Left lobe of liver (tissue), 2 donors: ENCODE data around the gene FBXO46. TPM values are rescaled to one million over a fixed set of nuclear protein-coding genes. Genes with fewer than 3 reads are reported as not detected.
"Not testable (repeated sequence)": the region's sequence is repeated elsewhere in the genome, so short reads cannot be mapped to it uniquely, and the experiment has no call there.

ENCODE experiments used
- ATAC-seq: fragments of 200-7000 bp; cut with Tn5 transposase; one replicate; pipeline ENCODE4 v1.9.1; 2020; ENCODE audit warnings: mild to moderate bottlenecking, moderate library complexity
- DNase-seq: peaks from one replicate; pipeline ENCODE4 v3.0.0-alpha.2; 2020; ENCODE audit warnings: low spot score
- total RNA-seq: library from RNA; stranded (reverse); gene quantifications from one replicate; pipeline ENCODE4 v1.2.1, GENCODE V29; 2021
- donor health status: DM: no; HTN: no; CAD: no; lungs with moderate emphysema.
- donor health status: DM: no; HTN: yes; CAD: no.

Gene FBXO46
- total RNA-seq, 1 donor from 2014 or later: 8.2 TPM

DNA sequence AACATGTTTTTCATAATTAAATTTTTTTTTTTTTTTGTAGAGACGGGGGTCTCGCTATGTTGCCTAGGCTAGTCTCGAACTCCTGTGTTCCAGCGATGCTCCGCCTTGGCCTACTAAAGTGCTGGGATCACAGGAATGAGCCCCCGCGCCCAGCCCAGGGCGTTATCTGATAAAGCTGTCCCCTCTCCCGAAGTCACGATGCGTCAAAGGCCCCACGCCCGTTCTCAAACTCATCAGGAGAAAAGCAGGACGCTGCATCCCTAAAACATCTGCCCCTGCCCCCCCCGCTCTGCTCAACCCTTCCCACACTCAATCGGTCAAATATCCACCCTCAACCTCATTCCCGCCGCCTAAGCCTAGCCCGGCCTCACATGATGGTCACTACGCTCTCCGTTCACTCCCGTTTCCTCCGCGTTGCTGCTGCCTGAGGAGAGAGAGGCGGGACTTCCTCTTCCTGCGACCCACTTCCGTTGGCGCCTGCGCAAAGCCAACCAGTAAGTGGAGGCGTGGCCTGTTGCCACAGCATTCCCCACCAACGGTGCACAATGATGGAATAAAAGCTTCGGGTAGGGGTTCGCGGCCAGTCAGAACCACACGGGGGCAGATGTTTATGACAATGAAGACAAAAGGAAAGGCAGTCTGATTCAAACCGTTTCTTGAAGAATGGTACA lies 39.0 kb downstream of the FBXO46 start, which contains the start of gene SNRPD2:
Gene SNRPD2, minus strand, starts transcription at position 438 of the 671 bp plus-strand sequence. Its CDS starts 65 bp downstream, at position 373.
- DNase-seq: peak; percentile 94
- ATAC-seq: peak; percentile 77

GRCh38 chr19:45687599-45687998 lies 43.1 kb downstream of the FBXO46 start:
- no peak for DNase-seq

GRCh38 chr19:45685045-45685444 lies 45.7 kb downstream of the FBXO46 start:
- DNase-seq, ATAC-seq: not testable (repeated sequence)

More at GRCh38 chr19:45687599-45687998, 43.1 kb downstream of the FBXO46 start:
- ATAC-seq: no peak

GRCh38 chr19:45682908-45683307 lies 47.8 kb downstream of the FBXO46 start:
- DNase-seq (no peak), ATAC-seq (no peak)

DNA sequence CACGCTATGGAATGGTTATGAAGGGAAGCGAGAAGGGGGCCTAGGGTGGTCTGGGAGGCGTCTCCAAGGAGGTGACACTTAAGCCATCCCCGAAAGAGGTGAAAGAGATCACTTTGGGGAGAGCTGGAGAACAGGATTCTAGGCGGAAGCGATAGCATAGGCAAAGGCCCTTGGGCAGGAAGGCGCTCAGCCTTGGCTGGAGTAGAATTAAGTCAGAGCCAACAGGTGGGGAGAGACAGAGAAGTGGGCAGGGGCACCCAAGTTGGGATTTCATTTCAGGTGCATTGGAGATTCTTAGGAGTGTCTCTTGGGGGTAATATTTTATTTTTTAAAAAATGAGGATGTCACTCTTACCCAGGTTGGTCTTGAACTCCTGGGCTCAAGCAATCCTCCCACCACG lies 48.6 kb downstream of the FBXO46 start:
- DNase-seq (no peak), ATAC-seq (no peak)

DNA sequence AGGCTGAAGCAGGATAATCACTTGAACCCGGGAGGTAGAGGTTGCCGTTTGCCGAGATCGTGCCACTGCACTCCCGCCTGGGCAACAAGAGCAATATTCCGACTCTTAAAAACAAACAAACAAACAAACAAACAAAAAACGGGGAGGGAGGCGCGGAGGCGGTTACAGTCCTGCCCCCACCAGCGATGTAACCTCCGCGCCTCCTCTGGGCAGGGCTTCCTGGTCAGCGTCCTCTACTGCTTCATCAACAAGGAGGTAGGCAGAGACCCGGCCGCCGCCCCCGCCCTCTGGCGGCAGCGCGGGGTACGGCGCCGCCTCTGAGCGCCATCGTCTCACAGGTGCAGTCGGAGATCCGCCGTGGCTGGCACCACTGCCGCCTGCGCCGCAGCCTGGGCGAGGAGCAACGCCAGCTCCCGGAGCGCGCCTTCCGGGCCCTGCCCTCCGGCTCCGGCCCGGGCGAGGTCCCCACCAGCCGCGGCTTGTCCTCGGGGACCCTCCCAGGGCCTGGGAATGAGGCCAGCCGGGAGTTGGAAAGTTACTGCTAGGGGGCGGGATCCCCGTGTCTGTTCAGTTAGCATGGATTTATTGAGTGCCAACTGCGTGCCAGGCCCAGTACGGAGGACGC lies 49.2 kb downstream of the FBXO46 start:
- peak; percentile 91 for DNase-seq
- peak; percentile 98 for ATAC-seq

DNA sequence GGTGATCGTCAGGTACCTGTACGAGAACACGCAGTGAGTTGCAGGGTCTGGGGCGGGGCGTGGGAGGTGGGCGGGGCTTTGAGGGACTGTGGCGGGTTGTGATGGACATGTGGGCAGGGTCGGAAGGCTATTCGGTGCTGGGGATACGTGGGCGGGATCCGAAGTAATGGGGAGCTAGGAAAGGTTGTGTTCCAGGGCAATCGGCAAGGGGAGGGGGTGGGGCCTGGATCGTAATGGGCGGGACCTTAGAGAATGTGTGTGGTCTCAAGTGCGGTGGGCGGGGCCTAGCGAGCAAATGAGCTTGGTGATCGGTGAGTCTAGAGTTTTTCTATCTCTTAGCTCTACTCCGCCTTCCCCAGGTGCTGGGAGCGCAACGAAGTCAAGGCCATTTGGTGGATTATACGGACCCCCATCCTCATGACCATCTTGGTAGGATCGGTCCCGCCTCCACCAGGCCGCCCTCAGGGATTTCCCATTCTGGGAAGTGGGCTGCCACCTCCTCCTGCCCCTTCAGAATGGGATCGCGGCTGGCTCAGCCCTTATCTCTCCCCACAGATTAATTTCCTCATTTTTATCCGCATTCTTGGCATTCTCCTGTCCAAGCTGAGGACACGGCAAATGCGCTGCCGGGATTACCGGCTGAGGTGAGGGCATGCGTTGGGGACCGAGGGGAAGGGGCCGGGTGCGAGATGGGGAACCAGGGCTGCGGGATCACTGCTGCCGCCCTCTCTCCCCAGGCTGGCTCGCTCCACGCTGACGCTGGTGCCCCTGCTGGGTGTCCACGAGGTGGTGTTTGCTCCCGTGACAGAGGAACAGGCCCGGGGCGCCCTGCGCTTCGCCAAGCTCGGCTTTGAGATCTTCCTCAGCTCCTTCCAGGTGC lies 53.1 kb downstream of the FBXO46 start:
- DNase-seq (peak; percentile 54), ATAC-seq (peak; percentile 3)

DNA sequence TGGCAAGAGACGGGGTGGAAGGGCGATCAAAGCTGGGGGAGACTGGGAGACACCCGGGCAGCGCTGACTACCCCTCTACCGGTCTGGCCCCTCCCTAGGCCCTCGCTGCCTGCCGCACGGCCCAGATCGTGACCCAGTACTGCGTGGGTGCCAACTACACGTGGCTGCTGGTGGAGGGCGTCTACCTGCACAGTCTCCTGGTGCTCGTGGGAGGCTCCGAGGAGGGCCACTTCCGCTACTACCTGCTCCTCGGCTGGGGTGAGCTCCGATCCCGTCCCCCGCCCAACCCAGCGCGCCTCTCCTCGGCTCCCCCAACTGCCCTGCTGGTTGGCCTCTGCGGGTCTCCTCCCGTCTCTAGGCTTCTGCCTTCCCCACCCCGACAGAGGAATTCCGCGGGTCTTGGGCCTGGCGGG lies 53.8 kb downstream of the FBXO46 start:
- DNase-seq: no peak

GRCh38 chr19:45674946-45675345 lies 55.8 kb downstream of the FBXO46 start:
- DNase-seq (no peak), ATAC-seq (no peak)

More for the DNA sequence above, 53.8 kb downstream of the FBXO46 start:
- ATAC-seq: no peak

- DNase-seq (peak; percentile 58), ATAC-seq (peak; percentile 68)
Measured at GRCh38 chr19:45670670-45671453, 59.8 kb downstream of the FBXO46 start.

GRCh38 chr19:45668342-45668871 lies 62.3 kb downstream of the FBXO46 start:
- no peak for ATAC-seq
- no peak for DNase-seq

DNA sequence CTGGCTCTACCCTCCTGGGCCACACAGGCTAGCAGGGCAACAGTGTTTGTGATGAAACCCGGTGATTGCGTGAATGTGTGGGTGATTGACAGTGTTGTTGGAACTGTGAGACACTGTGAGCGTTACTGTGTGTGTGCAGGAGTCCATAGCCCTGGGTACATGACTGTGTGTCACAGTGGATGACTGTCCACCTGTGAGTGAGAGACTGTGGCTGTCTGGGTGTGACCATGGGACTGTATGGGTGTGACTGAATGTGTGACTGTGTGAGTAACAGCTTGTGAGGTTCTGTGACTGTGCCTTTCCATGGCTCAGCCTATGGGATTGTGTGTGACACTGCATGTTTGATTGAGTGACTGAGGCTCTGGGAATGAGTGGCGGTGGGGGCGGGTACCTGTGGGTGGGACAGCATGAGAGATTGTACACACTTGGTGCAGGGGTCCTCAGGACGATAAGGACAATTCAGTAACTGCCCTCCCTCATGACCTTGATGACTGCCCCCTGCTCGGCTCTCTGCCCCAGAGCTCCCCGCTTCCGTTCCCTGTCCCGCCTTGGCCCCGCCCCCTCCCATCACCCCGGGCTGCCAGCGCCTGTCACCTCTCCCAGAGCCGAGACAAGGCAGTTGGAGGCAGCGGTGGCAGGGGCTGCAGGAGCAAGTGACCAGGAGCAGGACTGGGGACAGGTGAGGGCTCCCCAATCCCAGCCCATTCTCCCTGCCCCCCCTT lies 62.9 kb downstream of the FBXO46 start, which contains the start of gene GIPR:
Gene GIPR, plus strand, starts transcription at position 602 of the 722 bp plus-strand sequence. CDS start 1,300 bp downstream, outside the sequence.
- no peak for DNase-seq

GRCh38 chr19:45664575-45664974 lies 66.1 kb downstream of the FBXO46 start:
- DNase-seq (no peak), ATAC-seq (no peak)

More for the DNA sequence above, 62.9 kb downstream of the FBXO46 start, which contains the start of gene GIPR:
- ATAC-seq: peak; percentile 13

- DNase-seq (no peak), ATAC-seq (no peak)
Measured at GRCh38 chr19:45663800-45664199, 66.9 kb downstream of the FBXO46 start.

DNA sequence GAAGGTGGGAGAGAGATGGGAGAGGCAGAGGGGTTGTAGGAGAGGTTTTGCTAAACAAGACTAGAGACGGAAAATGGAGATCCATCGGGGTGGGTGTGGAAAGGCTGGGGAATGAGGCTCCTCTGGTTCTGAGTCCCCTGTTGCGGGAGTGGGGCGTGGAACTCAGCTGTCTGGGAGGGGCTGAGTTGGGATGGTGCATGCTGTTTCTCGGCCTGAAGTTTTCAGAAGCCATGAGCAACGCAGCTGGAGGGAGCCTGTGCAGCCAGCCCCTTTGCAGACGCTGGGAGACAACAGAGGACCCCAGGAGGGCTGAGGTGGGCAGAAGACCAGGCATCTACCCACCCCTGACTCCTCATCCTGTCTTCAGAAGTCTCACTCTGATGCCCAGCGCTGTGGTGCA lies 70.1 kb downstream of the FBXO46 start:
- ATAC-seq (no peak), DNase-seq (no peak)
